Kidney glomerular epithelial cell (primary cell): ENCODE data around the gene MARCO.
"Not testable (repeated sequence)": the region's sequence is repeated elsewhere in the genome, so short reads cannot be mapped to it uniquely, and the experiment has no call there.

ENCODE experiments used
- DNase-seq: peaks from one replicate; lab custom pipeline; 2025; lab: John Stamatoyannopoulos, UW

The MARCO gene

DNA sequence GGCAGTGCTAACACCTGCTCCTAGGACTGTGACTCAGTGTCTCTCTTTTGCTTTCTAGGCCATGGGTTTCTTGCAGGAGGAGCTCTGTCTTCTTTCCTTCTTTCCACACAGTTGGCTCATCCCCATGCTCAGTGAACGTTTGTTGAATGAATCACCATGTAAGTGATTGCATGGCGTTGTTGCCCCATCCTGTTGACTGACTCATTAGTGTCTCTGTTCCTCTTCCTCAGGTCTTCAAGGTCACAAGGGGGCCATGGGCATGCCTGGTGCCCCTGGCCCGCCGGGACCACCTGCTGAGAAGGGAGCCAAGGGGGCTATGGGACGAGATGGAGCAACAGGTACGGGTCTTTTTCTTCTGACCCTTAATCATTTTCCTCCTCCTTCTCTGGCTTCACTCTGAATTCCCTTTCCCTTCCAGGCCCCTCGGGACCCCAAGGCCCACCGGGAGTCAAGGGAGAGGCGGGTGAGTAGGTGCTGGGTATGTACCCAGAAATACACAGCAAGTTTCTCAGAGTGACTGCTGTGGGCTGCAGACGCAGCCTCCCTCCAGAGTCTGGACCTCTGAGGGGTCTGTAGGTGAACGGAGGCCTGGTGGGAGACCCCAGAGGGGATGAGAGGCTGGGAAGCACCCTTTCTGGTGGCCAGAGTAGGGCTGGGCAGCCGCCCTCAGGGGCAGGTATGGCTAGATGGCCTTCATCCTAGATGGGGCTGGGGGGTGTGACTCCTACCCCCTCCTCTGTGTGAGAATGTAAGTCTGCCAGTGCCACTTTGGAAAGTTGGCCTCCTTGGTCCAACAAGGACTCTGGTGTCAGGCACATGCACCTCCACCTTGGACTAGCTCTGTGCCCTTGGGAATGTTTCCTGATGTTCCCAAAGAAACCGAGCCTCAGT is 32.4 kb downstream of the MARCO start:
- DNase-seq: peak; percentile 2

DNA sequence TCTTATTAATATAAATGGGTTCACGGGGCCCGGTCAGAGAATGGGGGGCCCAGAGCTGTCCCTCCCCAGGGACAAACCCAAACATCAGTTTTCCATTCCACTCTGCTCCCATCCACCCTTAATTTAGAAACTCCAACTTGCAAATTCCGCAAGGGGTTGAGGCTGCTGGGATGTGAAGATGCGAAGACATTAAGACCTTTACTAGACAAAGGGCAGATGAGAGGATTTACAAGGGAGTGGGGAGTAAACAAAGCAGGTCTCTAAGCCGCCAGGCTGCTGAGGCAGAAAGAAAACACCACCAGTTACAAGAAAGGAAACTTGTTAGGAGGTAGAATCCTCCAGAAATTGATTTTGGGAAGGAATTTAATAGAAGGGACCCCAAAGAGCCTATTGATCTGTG is 33.1 kb downstream of the MARCO start:
- no peak for DNase-seq

DNA sequence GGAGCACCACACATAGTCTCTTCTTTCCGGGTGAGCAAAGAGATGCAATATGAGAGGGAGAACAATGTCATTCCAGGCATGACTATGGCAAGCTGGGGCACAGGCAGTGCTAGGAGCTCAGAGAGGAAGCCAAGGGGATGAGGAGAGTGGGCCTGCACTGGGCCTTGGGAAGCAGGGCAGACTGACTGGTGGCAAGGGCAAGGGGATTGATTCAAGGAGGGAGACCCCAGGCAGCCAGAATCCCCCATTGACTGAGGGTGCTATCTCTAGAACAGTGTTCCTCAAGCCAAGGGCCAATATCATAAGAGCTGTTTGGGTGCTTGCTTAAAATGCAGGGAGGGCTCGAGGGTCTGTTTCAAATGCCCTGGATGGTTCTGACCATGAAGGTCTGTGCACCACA is 36.1 kb downstream of the MARCO start:
- no peak for DNase-seq

DNA sequence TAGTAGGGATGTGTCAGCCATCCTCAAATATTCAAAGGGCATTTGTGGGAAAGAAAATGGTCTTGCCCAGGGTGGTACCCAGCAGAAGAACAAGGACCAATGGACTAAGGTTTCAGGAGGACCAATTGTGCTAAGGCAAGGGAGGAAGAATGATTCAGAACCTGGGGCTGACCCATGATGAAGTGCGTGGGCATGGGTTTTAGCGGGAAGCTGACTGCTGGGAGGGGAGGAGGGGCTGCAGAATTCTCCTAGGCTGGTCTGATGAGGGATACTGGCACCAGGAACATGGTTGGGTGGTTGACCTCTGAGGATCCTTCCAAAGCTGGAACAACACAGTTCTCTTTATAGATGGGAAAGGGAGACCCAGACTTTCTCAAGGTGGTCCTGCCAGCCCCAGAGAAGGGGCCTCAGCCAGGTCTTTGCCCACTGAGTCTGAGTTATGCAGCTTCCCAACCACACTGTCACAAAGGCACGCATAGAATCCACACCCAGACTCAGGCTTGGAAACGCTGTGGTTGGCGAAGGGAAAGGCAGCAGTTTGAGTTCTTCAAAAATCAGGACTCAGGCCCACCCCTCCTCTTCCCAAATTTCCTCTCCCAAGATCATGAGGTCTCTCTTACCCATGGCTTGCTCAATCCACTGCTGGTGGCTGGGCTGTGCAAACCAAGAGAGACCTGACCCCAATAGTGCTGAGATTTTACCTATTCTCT is 37.3 kb downstream of the MARCO start:
- DNase-seq: no peak

DNA sequence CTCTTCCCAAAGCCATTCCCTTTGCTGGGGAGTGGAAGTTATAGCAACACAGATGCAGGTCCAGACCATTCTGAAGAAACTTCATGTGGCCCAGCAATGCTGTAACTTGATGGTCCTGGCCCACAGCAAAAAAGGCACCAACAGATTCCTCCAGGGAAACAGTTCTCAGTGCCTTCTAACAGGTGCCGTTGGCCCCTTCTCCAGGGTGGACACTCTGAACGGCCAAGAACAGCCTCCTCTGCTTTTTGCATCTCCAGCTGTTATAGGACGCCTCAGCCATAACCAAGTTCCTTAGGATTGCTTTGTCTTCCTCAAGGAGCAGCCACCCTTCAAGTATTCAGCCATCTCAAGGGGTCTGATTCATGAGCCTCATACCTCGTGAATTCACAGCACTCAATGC is 38.0 kb downstream of the MARCO start:
- DNase-seq: no peak

DNA sequence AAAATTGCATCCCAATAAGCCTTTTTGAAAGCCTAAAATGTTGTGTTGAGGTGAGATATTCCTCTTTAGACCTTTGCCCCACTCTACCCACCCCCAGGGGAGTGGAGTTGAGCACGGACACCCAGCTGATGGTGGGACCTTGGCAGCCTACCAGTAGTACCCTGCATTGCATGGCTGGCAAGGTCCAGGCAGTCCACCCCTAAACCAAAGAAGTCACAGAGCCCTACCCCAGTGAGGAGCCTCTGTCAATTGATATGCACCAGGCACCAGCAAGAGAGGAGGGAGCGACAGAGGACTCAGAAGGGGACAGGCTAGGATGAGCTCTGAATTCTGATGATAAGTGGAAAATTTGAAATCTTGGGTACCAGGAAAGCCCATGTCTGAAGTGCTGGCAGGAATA is 38.6 kb downstream of the MARCO start:
- DNase-seq: no peak

DNA sequence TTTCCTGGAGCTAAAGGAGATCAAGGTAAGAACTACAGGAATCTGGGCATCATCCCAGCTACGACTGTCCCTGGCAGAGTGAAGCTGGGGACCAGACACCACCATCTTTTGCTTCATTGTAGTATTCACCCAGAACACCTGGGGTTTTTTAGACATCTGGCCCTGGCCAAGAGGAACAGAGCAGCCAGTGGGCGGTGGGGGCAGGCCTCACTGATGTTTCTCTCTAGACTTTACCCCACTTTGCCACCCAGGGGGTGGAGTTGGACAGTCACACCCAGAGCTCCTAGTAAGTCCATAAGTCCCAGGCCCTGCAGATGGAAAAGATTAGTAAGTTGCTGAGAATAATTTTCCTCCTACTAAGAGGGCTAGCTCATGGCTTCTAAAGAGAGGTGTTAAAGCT is 39.6 kb downstream of the MARCO start:
- DNase-seq: no peak

DNA sequence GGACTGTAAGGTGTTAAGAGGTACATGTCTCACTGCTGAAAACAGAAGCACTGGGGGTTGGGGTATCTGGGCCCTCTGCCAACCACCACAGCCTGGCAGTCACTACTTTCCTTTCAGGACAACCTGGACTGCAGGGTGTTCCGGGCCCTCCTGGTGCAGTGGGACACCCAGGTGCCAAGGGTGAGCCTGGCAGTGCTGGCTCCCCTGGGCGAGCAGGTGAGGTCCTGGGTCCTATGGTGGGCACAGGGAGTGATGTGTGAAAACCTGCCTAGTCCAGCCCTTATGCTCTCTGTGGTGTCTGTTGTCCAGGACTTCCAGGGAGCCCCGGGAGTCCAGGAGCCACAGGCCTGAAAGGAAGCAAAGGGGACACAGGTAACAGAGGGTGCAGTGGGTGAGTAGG is 40.0 kb downstream of the MARCO start:
- no peak for DNase-seq

DNA sequence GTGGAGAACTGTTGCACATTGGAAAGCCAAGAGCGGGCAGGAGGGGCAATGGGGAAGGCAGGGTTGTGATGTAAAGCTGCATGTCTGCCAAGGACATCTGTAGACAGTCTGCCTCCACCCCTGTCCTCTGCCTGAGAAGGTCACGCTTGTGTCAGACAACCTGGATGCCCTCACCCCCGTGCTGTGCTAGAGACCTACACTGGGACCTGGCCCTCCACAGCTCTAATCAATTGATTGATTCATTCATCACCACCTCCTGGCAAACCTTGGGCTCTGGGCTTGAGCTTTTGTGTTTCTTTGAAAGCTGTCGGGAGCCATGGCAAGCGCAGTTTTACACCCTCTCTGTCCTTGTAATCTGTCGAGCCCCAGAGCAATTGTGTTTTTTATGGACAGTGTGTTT is 41.1 kb downstream of the MARCO start:
- no peak for DNase-seq

DNA sequence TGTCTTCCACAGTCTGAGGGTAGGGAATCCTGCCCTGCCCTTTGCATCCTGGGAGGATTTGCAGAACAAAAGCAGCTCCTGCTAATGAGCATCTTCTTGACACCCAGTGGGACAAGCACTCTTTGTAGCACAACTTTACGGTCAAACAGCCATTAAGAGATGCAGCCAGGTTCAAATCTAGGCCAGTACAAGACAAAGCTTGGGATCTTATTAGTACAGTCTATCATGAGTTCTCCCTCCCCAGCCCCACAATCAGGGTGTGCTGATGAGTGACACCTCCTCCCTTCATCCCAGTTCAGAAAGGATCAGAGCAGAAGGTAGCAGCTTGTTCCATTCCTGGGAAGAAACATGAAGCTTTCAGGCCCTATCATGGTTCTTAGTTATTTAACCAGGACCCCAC is 41.9 kb downstream of the MARCO start:
- no peak for DNase-seq

DNA sequence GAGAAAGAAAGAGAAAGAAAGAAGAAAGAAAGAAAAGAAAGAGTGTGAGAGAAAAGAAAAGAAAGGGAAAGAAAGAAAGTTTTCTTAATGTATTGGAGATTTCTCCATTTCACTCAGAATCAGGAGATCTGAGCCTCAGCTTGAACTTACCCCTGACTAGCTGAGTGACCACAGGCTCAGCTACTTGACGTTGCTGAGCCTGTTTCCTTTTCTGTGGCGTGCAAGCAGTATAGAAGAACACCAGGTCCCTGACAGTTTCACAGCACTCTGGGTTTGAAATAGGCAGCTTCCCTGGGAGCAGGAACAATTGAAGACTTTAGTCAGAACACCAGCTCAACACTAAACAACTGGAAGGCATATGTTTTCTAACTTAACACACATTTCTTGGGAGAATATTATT is 44.7 kb downstream of the MARCO start:
- DNase-seq: no peak

DNA sequence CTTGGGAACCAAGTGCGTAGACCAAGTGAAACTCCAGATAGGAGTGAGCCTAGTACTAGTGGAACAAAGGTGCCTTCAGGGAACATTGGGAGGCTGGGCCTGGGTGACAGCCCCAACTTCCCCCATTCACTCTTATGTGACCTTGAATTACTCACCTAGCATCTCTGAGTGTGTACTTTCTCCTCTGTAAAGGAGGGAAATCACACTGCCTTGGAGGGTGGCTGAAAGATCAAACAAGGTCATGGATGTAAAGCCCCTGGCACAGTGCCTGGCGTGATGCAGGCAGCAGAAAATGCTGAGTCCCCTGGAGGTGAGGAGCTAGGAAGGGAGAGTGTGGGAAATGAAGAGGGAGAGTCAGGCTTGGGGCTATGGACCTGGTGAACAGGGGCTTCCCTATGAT is 45.9 kb downstream of the MARCO start:
- DNase-seq: no peak

DNA sequence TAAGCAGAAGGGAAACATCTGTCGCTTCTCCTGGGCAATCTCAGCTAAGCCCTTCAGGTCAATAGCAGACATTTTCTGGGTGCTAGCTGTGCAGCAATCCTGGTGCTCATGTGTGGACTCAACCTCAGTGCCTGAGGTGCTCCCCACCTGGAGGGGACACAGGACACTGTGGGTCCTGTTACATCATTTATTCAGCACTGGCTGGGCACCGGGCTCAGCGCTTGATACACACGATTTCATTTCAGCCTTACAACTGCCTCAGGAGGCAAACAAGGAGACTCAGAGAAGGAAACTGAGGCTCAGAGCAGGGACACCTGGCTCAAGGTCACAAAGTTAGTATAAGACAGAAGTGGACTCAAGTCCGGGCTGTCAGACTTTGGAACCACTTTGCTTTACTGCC is 46.7 kb downstream of the MARCO start:
- DNase-seq: no peak

DNA sequence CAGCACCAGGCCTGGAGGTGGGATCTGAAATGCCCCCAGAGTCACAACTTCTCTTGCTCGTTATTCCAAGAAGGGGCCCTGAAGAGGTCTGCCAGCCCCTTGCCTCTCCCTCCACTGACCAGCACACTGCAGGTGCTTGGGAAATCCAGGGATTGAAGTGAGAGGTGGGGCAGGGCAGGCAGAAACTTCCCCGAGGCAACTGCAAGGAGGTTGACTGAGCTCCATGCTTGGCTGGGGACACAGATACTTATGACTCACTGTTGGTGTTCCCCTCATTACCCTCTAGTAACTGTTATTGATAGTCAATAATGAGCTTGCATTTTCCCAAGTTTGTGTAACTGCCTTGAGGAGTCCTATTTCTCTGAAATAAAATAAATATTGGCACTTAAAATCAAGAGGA is 47.5 kb downstream of the MARCO start:
- no peak for DNase-seq

DNA sequence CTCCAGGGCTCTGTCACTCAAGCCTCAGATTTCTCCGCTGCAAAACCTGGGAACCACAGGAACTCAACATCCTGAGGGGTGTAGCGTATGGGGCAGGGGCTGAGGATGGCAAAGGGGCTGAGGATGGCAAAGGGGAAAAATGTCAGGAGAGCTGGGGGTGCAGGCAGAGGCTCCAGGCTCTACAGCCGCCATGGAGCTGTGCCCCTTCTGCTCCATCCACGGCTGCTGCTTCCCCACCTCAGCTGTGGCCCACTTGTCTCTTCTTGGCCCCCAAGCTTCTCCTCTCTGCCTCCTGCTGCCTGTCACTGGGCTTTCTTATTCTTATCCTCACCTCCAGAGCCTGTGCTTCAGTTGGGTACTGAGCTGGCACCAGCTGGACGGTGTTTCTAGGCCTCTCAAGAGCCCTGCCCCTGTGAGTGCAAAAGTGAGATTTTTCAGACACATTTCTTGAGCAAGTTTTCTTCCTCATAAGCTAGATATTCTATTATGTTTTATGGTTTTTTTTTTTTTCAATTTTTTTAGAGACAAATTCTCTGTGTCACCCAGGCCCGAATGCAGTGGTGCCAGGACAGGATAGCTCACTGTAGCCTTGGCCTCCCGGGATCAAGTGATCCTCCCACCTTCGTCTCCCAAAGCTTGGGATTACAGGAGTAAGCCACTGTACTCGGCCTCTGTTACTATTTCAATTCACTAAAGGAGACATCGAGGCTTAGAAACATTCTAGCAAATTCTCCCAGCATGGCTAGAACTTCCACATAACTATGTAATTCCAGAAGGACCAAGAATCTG is 49.0 kb downstream of the MARCO start:
- DNase-seq: no peak

DNA sequence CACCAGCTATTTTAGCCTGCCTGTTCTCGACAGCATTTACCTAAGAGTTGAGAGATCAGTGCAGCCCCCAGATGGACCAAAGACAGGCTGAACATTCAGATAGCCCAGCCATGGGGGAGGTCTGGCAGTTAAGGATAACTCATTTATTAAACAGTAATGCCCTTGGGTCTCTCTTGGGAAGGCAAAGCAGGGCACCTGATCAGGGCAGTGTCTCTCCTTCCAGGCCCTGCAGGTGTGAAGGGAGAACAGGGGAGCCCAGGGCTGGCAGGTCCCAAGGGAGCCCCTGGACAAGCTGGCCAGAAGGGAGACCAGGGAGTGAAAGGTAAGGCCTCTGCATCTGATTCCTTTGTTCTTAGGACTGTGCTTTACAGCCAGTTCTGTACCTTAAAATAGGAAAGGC is 49.6 kb downstream of the MARCO start:
- DNase-seq: no peak

DNA sequence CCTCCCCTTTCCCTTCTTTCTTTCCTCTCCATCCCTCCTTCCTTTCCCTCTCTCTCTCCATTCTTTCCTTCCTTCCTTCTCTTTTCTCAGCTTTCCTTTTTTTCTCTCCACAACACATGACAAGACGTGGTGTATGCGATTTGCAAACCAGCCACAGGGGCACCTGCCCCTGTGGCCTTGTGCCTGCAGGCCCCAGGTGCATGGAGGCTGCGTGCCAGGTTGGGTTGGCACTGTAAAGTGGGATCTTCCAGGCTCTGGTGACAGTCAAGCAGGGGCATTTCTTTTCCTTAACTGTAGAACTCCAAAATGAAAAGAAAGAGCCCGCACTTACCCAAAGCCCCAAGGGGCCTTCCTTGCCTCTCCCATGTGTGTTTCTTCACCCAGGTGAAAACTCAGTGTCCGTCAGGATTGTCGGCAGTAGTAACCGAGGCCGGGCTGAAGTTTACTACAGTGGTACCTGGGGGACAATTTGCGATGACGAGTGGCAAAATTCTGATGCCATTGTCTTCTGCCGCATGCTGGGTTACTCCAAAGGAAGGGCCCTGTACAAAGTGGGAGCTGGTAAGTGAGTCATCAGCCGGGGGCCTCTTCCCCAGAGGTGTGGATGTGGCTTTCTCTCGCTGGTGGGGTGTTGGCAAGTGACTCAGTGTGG is 50.9 kb downstream of the MARCO start:
- DNase-seq: no peak

DNA sequence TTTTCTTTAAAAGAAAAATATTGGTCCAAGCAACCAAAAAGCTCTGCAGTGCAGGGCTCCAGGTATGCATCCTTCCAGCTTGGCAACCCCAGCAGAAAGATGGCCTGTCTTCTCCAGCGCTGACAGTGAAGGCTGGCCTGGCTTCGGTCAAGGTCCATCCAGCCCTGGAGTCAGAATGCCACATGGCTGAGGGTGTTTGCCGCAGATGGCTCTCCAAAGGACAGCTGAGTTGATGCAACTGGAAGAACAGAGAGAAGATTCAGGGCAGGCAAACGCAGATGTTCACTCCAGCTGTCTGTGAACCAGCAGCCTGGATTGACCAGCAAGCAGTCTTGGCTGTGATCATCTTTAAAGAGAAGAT is 51.4 kb downstream of the MARCO start:
- no peak for DNase-seq

DNA sequence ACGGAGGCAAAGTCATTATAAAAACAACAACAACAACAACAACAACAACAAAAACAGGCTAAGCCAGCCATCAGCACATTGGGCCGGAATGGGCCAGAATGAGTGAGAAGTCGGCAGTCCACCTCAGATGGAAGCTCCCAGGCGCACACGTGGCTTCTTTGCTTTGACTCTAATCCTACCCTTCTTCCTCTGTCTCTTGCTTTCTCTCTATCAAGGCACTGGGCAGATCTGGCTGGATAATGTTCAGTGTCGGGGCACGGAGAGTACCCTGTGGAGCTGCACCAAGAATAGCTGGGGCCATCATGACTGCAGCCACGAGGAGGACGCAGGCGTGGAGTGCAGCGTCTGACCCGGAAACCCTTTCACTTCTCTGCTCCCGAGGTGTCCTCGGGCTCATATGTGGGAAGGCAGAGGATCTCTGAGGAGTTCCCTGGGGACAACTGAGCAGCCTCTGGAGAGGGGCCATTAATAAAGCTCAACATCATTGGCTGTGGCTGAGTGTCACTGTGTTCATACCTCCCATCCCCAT is 52.2 kb downstream of the MARCO start:
- DNase-seq: no peak

DNA sequence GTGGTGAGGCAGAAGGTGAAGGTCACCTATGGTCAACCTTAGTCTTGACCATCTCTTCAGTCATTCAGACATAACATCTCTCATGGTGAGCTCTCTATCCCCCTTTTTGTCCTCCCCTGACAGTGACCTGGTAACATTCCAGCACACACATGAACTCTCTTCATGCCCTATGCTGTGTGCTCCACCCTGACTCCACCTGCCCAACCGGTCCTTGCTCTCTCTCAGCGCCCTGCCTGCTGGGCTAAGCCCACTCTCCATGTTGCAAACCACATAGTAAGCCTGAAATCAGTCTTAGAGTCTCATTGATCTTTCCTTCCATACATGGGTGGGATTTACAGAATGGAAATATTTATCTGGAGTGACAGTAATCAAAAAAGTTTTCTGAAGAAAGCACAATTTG is 52.8 kb downstream of the MARCO start:
- no peak for DNase-seq

DNA sequence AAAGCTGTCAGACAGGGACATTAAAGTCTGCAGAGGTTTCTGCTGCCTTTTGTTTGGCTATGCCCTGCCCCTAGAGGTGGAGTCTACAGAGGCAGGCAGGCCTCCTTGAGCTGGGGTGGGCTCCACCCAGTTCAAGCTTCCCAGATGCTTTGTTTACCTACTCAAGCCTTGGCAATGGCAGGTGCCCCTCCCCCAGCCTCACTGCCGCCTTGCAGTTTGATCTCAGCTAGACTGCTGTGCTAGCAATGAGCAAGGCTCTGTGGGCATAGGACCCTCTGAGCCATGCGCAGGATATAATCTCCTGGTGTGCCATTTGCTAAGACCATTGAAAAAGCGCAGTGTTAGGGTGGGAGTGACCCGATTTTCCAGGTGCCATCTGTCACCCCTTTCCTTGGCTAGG is 61.9 kb downstream of the MARCO start:
- not testable (repeated sequence) for DNase-seq

DNA sequence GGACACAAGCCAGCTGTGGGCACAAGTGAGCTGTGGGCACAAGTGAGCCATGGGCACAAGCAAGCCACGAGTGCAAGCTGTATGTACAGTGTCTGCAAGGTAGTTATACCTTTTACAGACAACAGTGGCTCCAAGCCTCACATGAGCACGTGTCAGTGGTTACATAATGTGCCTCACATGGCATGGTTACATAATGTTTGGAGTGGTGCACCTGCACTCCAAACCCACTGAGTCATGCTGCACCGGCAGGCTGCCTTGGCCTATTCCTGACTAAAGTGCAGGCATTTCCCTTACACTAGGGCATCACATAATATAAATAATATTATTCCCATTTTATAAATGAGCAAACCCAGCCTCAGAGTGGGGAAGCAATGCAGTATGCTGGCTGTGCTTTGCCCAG is 62.6 kb downstream of the MARCO start:
- DNase-seq: no peak
